HG02970 (cell line): ENCODE results near the gene CFAP97D2.
A peak's percentile ranks its signal among the peaks of the same experiment; 100 is the strongest.
"Not testable (repeated sequence)": the region's sequence is repeated elsewhere in the genome, so short reads cannot be mapped to it uniquely, and the experiment has no call there.

ENCODE experiments used
- ATAC-seq: cut with Tn5 transposase; IDR thresholded peaks from one replicate; pipeline ENCODE4 v1.9.1; 2021; ENCODE audit warnings: mild to moderate bottlenecking, moderate library complexity, moderate number of reproducible peaks; ENCODE audit not compliant: unreplicated experiment, low FRiP score

CFAP97D2 gene

DNA sequence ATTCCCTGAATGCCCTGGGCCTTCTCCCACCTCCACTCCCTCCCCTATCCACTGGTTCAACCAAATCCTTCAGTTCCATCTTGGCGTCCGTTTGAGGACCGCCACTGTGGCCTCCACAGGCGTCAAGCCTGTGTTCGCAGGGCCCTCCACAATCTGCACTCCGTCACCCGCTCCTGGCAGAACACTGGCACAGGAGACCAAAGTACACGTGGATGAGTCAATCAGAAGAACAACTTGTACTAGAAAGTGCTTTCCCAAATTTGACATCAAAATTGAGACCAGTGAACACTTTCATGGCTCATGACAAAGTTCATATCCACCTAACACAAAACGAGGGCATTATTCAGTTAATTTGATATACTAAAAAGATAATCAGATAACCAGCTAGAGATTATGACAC lies 49.1 kb downstream of the CFAP97D2 start:
- no peak for ATAC-seq

DNA sequence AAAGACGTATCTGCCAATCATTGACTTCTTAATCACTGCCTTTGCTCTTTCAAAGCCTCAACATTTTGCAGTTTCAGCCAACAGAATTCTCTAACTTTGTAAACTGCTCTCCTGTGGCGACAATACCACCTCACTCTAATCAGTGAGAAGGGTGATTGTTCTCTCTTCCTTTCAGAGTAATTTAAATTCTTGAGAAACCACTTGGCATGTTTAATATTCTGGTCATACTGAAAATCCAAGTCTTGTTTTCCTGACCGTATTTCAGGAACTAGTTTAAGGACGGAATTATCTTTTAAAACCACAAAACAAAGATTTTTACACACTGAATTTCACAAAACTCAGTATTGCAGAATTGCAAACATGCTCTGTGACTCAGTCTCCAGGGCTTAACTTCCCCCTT lies 50.4 kb downstream of the CFAP97D2 start:
- no peak for ATAC-seq

DNA sequence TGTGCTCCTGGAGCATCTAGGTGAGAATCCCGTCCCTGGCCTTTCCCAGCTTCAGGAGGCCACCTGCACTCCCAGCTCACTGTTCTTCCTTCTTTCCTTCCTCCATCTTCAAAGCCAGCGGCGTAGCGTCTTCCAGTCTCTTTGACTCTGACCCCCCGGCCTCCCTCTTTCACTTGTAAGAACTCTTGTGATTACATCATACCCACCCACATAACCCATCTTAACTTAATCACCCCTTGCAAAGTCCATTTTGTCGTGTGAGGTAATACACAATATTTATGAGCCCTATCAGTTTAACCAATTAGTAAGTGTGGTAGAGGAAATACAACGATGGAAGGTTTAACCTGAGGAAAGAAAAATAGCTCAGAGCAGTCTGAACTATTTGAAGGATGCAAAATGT lies 51.1 kb downstream of the CFAP97D2 start:
- ATAC-seq = no peak

DNA sequence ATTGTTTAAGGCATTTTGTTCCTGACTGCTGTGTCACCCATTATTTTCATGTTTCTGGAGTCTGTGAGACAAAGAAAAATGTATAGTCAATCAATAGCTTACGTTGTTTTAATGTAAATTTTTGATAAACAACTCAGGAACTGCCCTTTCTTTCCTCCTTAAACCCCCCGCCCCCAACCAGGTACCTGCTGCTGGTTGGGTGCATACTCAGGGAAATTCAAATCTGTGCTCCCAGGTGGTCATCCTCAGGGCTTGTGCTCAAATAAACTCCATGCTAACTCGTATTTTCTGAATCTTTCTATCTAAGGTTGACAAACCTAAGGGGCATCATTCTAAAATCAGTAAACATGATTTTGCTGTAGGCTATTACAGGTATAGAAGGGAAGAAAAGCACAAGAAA lies 51.5 kb downstream of the CFAP97D2 start:
- ATAC-seq = no peak

DNA sequence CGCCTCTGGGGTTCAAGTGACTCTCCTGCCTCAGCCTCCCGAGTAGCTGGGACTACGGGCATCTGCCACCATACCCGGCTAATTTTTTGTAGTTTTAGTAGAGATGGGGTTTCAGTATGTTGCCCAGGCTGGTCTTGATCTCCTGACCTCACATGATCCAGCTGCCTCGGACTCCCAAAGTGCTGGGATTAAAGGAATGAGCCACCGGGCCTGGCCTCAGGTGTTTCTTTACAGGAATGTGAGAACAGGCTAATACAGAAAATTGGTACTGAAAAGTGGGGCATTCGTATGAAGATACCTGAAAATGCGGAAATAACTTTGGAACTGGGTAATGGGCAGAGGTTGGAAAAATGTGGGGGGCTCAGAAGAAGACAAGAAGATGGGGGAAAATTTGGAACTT lies 52.8 kb downstream of the CFAP97D2 start:
- ATAC-seq = no peak

DNA sequence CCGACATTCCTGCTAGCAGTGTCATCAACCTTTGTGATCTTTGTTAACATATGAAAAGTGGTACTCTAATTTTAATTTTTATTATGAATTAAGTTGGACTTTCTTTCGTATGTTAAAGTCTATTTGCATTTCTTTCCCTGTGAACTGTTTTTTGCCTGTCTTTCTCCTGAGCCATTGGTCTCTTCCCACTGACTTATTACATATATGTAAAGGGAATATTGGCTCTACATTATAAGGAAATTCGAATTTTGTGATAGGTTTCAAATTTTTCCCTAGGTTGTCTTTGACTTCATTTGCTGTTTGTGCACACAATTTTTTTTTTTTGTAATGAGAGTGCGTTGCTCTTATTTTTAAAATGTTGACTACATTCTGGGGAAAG lies 55.2 kb downstream of the CFAP97D2 start:
- no peak for ATAC-seq

DNA sequence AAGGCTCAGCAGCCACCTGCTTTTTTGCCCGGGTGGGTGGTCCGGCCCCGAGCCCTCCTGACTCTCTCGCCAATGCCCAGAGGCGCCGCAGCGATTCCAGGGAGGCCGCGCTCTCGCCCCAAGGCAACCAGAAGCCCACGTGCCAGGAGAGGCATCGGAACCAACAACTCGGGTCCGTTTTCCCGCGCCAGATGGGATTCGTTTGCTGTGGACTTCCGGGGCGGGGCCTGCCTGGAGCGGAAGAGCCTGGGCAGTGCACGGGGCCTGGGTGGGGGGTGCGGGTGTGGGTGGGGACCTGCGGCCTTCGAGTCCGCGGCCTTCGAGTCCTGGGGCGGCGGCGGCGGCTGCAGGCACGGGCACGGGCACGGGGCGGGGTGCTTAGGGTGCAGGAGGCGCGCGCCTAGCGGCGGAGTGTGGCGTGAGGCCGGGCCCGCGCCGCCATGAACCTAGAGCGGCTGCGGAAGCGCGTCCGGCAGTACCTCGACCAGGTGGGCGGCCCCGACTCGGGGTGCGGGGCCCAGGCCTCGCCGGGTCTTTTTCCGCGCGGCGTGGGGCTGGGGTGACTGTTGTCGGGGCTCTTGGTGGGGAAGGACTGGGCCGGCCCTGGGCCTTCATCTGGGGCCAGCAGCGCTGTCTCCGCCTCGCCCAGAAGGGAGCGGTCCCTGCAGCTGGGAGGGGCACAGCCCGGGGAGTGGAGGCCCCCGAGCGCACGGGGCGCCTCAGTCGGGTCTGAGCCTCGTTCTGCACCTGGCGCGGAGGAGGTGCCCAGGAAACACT lies 55.8 kb downstream of the CFAP97D2 start, which contains the start of gene CDC16:
Gene CDC16 (plus strand): TSS at position 253 of the 777 bp plus-strand sequence. CDS start 188 bp downstream, at position 441.
- ATAC-seq = peak; percentile 85

DNA sequence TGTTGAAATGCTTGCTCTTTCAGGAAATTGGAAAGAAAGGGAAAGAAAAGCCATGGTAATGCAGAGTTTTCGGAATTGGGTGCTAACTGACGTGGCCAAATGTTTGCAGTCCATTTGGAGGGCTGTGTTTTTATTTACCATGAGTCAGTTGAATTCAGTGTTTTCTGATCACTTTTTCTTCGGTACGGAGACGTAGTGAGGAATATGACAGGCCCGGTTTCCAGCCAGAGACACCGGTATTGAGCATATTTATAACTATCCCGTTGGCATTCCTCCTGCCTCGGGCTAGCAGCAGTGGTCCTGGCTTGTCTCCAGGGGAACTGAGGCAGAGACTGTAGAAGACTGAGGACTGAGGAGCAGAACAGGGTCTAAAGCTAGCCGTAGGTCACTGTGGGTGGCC lies 56.6 kb downstream of the CFAP97D2 start:
- no peak for ATAC-seq

DNA sequence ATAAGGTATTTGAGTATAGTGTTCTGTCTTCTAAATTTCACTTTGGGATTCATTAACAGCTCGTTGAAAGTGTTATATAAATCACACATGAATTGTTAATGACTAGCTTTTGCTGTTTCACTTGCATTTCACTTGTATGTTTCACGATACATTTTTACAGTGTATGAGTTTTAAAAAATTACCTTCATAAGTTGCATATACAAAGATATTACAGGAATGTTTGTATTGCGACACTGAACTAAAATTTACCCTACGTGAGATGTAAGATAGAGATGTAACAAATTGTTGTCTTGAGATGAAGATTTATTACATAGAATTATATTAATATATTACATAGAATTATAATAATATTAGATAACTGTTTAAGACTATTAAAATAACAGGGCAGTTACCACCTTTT lies 57.2 kb downstream of the CFAP97D2 start:
- ATAC-seq = no peak

DNA sequence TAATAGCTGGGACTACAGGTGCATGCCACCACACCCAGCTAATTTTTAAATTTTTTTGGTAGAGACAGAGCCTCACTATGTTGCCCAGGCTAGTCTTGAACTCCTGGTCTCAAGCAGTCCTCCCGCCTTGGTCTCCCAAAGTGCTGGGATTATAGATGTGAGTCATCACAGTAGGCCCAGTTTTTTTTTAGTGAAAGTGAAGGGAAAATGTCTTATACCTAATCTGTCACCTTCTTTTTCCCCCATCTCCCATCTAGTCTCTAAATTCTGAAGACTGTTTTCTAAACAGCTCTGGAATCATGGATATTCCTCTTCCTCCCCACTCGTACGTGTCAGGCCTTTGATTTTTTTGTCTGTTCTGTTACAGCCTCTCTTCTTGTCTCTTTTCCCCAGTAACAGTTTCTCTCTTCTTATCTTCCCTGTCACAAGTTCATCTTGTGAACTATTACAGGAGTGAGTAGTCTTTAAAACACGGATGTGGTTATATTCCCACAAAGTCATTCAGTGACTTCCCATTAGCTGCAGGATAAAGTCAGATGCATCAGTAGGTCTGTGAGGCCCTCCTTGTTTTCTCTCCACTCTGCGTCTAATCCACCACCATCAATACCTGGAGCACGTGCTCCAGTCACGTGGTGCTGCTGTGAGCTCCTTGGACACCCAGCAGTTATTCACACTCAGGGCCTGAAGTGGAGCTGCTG lies 58.5 kb downstream of the CFAP97D2 start:
- no peak for ATAC-seq

DNA sequence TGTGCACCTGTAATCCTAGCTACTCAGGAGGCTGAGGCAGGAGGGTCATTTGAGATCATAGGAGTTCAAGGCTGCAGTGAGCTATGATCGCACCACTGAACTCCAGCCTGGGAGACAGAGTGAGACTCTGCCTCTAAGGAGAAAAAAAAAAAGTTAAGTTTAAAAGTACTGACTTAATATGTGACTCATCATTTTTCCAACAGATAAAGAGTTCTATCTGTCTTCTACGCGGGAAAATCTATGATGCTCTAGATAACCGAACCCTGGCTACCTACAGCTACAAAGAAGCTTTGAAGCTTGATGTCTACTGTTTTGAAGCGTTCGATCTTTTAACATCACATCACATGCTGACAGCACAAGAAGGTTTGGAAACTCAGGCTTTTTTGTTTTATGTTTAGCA lies 62.9 kb downstream of the CFAP97D2 start:
- ATAC-seq = no peak

DNA sequence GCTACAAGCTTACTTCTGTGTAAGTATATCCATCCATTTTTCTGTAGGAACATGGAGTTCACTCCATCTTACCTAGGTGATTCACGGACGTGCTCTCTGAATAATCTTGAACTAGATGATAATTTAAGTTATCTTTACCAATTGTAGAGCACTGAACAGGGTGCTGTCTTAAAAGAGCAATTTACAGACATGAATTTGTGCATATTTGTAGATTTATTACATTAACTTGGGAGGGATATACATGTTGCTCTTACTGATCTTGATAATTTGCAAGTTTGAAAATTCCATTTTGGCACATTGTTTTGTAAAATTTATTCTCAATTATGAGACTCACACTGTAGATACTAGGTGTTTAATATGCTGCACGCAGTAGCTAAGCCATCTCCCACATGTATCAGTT lies 64.9 kb downstream of the CFAP97D2 start:
- ATAC-seq = no peak

DNA sequence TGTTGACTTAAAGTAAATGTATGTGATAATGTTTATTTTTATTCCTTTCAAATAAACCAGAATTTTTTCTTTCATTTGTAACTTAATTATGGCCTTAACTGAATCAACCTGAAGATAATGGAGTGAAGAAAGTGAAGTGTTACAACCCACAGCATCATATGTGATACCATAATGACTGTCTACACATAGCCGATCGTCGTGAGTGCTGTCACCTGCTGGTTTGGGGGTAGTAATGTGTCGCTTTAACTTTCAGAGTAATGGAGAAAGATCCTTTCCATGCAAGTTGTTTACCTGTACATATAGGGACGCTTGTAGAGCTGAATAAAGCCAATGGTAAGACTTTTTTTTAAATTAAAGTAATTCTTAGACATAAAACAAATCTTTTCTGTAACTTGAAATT lies 65.6 kb downstream of the CFAP97D2 start:
- ATAC-seq = no peak

DNA sequence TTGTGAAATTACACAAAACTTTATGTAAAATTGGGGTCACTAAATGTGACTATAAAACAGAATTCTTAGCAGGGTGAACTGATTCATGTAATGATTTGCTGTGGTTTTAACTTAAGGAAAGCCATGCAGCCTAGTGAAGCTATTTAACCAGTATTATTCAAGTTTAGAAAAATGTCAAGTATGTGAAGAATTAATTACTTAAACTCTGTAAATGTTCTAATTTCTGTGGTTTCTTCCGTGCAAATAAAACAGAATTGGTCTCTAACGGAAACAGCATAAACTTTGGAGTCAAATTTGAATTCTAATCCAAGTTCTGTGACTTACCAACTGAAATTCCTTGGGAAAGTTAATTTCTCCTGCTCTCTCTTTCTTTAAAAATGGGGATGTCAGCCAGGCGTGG lies 69.0 kb downstream of the CFAP97D2 start:
- no peak for ATAC-seq

DNA sequence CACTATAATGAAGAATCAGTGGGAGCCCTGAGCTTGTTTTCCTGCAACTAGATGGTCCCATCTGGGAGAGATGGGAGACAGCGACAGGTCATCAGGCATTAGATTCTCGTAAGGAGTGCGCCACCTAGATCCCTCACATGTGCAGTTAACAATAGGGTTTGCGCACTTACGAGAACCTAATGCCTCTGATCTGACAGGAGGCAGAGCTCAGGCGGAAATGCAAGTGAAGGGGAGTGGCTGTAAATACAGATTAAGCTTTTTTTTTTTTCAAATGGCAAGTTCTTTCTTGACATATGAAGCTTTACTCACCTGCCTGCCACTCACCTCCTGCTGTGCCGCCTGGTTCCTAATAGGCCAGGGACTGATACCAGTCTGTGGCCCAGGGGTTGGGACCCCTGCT lies 70.0 kb downstream of the CFAP97D2 start:
- no peak for ATAC-seq

DNA sequence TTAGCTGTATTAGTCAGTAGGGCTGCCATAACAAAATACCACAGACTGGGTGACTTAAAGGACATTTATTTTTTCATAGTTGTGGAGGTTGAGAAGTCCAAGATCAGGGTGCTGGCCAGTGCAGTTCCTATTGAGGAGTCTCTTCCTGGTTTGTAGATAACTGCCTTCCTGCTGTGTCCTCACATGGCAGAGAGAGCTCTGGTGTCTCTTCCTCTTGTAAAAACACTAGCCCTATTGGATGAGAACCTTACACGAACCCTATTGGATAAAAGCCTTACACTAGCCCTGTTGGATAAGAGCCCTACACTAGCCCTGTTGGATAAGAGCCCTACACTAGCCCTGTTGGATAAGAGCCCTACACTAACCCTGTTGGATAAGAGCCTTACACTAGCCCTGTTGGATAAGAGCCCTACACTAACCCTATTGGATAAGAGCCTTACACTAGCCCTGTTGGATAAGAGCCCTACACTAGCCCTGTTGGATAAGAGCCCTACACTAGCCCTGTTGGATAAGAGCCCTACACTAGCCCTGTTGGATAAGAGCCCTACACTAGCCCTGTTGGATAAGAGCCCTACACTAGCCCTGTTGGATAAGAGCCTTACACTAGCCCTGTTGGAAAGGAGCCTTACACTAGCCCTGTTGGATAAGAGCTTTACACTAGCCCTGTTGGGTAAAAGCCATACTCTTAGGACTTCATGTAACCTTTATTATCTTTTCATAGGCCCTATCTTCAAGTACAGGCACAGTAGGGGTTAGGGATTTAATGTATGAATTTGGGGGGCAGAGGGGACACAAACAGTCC lies 72.8 kb downstream of the CFAP97D2 start:
- ATAC-seq = not testable (repeated sequence)

DNA sequence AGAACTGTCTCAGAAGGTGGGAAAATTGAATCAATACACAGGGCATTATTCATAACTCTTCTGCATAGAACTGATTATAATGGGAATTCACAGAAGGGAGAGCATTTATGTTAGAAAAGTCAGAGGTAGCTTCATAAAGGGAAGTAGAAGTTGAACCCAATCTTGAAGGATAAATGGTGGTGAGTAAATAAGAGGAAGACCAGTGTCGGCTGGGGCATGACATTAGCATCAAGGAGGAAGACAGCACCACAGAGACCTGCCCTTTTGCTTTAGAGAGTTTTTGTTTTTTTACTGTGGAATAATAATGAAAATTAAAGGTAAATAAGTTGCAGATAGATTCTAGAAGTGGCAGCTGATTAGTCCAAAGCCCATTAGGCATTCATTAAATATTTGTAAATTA lies 77.5 kb downstream of the CFAP97D2 start:
- ATAC-seq = no peak

DNA sequence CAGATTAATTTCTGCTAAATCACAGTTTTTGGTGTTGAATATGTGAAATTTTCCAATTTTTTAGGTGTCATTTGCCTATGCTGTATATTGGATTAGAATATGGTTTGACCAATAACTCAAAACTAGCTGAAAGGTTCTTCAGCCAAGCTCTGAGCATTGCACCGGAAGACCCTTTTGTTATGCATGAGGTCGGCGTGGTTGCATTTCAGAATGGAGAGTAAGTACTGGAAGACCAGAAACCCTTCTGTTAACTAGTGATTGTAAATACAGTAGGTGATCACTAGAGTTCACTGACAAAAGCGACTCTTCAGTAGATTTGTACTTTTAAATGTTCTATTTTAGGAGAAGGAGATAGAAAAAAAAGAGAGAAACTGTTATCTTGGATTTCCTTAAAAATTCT lies 78.0 kb downstream of the CFAP97D2 start:
- ATAC-seq = no peak

DNA sequence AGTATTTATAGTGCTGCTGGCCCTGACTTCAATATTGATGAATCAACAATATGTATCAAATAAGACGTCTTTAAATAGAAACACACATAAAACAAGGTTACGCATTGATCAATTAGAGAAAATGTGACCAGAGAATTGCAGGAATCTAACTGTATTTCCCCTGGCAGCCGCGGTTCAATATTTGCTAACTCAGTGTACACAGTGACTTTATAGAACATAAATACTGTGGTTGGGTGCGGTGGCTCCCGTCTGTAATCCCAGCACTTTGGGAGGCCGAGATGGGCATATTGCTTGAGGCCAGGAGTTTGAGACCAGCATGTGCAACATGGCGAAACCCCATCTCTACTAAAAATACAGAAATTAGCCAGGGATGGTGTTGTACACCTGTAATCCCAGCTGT lies 79.5 kb downstream of the CFAP97D2 start:
- ATAC-seq = no peak

DNA sequence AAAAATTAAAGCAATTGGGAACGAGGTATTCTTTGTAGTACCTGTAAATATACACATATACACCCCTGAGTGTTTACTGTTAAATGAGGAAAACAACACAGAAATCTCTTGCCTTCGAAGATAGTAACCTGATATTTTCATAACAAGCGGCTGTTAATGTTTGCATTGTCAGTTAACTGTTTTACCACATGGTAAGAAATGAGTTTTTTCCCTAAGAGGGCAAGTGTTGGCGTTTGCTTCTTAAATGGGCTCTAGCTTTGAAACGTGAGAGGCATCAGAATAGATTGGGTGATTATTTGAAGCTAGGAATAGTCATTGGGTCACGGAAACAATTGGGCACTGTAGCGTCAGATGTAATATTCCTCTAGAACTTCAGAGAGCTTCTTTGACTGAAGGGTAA lies 80.3 kb downstream of the CFAP97D2 start:
- ATAC-seq = no peak

DNA sequence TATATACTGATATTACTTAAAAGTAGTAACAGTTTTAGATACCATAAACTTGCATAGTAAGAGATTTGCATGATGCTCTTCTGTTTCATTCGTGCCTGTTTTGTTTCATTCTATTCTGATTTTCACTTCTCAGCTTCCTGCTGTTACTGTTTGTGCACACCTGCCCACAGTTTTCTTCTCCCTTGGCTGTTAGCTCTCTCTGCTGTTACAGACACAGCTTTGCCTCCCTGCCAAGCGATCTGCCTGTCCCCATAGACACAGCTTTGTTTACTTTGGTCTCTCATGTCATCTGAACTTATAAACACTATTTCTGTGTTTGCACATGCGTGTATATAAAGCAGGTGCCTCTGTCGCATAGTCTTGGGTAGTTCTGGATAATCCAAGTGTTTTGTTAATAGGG lies 80.9 kb downstream of the CFAP97D2 start:
- no peak for ATAC-seq
